Thymus (tissue), 11 donors: ENCODE data around the gene NRN1L. TPM values are rescaled to one million over a fixed set of nuclear protein-coding genes. Genes with fewer than 3 reads are reported as not detected.

Experiments used
- DNase-seq, 9 donors: peaks; one replicate each; pipeline ENCODE4 v3.0.0-alpha.2; 2013; ENCODE audit warnings: low spot score in 9 of 9, low read depth in 6 of 9, missing footprints in 1 of 9
- H3K27ac ChIP-seq, 2 donors: one replicate each; pipeline ENCODE4 v1.5.1; 2013; ENCODE audit warnings: control low read depth in 1 of 2, low read depth in 1 of 2, low read length in 1 of 2, mild to moderate bottlenecking in 1 of 2, moderate library complexity in 1 of 2
- H3K27me3 ChIP-seq, 2 donors: one replicate each; pipeline ENCODE4 v1.5.1; 2013; ENCODE audit warnings: low read length in 1 of 2; ENCODE audit not compliant: control insufficient read depth in 2 of 2, insufficient read depth in 1 of 2
- H3K36me3 ChIP-seq, 2 donors: one replicate each; pipeline ENCODE4 v1.5.1; 2013; ENCODE audit warnings: low read length in 1 of 2, mild to moderate bottlenecking in 1 of 2, moderate library complexity in 1 of 2; ENCODE audit not compliant: control insufficient read depth in 2 of 2, insufficient read depth in 2 of 2
- H3K4me1 ChIP-seq, 2 donors: one replicate each; pipeline ENCODE4 v1.5.1; 2013; ENCODE audit warnings: low read length in 2 of 2; ENCODE audit not compliant: control insufficient read depth in 2 of 2, insufficient read depth in 2 of 2
- H3K4me3 ChIP-seq, 2 donors: one replicate each; pipeline ENCODE4 v1.5.1; 2013; ENCODE audit warnings: low read length in 2 of 2, control low read depth in 1 of 2, mild to moderate bottlenecking in 1 of 2
- H3K9me3 ChIP-seq, 2 donors: one replicate each; pipeline ENCODE4 v1.5.1; 2013; ENCODE audit warnings: low read length in 1 of 2, mild to moderate bottlenecking in 1 of 2; ENCODE audit not compliant: control insufficient read depth in 2 of 2, insufficient read depth in 1 of 2
- WGBS: extraction: QIAGEN DNeasy Blood & Tissue Kit; methylation state at CpG from one replicate; pipeline ENCODE4 v1.1.7; 2013; 5-methylcytosine and 5-hydroxymethylcytosine counted together
- polyA plus RNA-seq: library from polyadenylated mRNA; stranded (reverse); fragments of 200-250 nt; gene quantifications from one replicate; pipeline ENCODE4 v1.2.3, GENCODE V29; 2013
- total RNA-seq: library from RNA; stranded (reverse); fragments of 120-200 nt; gene quantifications from one replicate; pipeline ENCODE4 v1.2.4, GENCODE V29; 2013
- donor health status: healthy.

Gene NRN1L
- total and polyA plus RNA-seq, 2 donors, result 0.28 to 5.6 TPM

DNA sequence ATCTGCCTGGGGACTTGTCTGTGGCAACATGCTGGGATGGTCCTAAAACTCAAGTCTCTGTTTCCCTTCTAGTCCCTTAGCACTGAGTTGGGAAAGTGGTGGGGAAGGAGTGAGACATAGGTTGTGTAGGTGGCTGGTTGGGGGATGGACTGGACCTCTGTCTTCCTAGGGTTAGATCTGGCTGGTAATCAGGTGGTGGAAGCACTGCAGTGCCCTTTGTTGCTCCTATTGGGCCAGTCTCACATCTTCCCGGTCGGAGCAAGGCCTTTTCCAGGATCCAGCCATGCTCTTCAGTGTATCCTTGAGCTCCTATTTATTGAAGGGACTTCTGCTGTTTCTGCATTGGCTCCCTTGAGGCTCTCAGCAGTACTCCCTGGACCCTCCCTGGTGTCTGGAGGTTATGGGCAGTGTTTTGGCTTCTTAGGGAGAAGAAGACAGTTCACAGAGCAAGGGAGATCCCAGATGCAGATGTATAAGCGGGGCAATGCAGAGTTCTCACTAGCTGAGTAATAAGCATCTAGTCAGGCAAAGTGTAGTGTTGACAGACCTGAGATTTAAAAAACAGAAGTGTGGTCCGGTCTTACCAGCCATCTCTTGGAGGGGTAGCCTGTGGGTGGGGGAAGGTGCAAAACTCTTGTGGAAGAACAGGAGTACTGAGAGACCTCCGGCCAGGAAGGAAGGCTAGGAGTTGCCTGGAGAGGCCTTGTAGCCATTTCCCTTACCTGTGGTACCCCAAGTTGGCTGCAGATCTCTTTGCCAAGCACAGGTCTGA lies 39.2 kb upstream of the NRN1L start:
- H3K9me3 ChIP-seq, result peaks cover 0 to 9% of the 10 kb centered on the region in 2 donors
- H3K36me3 ChIP-seq, result peaks cover 0 to 3% of the 10 kb centered on the region in 2 donors
- DNase-seq, result no peak
- H3K27ac ChIP-seq, result peak overlapping the region; percentile 52 to 97
- H3K4me3 ChIP-seq, result peak overlapping the region; percentile 86 to 94
- 88% methylated on average over 5 of the region's 5 CpGs for WGBS
- H3K4me1 ChIP-seq, result peaks cover 32 to 61% of the 10 kb centered on the region in 2 donors
- H3K27me3 ChIP-seq, result no peaks in the 10 kb centered on the region

DNA sequence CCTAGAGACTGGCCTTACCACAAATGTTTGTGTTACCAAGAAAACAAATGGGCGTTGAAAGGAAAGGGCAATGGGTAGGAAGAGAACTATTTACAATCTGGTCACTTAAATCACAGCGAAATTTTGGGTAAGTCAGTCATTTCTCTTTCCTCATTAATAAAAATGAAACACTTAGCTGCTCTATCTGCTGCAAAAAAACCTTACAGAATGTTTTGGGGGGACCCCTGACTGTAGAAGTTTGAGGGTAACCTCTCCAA lies 38.7 kb upstream of the NRN1L start:
- Histone ChIP-seq H3K27me3 (no peaks in the 10 kb centered on the region), H3K27ac (peak overlapping the region; percentile 89 to 97), H3K36me3 (peaks cover 0 to 3% of the 10 kb centered on the region in 2 donors), H3K4me1 (peaks cover 32 to 61% of the 10 kb centered on the region in 2 donors), H3K4me3 (peak overlapping the region; percentile 86 to 94), H3K9me3 (peaks cover 0 to 9% of the 10 kb centered on the region in 2 donors)
- DNase-seq, result no peak
- WGBS, result 33% methylated on average over 2 of the region's 2 CpGs

DNA sequence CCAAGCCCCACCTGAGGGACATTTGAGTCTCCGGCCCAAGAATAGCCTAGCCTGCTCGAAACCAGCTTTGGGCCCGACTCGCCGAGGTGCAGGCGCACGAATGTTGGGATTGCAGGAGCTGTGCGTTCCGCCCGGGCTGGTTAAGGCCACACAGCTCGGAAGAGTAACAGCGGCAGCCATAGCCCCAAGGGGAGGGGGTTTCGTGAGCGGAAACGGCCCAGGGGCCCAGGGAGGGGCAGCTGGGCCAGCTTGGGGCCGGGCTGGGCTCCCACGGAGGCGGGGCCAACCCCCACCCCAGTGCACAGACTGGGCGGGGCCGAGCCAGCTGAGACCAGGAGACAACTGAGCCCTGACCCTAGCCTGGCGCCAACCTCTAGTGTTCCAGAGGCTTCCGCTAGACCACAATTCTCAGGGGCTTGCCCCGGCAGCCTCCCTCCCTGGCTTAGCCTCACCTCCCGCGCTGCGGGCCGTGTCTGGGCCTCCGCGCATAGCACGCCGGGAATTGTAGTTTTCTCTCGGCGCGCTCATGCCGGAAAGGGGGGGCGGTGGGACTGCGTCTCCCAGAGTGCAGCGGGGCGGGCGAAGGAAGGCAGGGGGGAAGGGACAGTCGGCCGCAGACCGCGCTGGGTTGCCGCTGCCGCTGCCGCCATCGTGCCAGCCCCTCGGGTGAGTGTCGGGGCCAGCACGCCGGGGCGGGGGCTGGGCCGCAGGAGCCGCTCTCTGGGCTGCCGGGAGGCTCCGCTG lies 38.2 kb upstream of the NRN1L start, which contains the start of gene NUTF2:
NUTF2 (plus strand) TSS at position 614 of the 744 bp plus-strand sequence. CDS start 18,198 bp downstream, outside the sequence.
- Histone ChIP-seq H3K27ac (peak within 1 kb of the TSS; percentile 89 to 97), H3K4me1 (peaks cover 32 to 57% of the 10 kb centered on the region in 2 donors), H3K36me3 (peaks cover 0 to 3% of the 10 kb centered on the region in 2 donors), H3K4me3 (peak within 1 kb of the TSS; percentile 86 to 94), H3K9me3 (peaks cover 0 to 9% of the 10 kb centered on the region in 2 donors), H3K27me3 (no peaks in the 10 kb centered on the region)
- WGBS, result under 1% methylated on average over 57 of the region's 57 CpGs
- peak; percentile 83 to 99 (median 96) for DNase-seq

- Histone ChIP-seq H3K4me3 (peak within 1 kb of the TSS; percentile 86 to 94), H3K27me3 (no peaks in the 10 kb centered on the region), H3K27ac (peak within 1 kb of the TSS; percentile 89 to 97), H3K36me3 (peaks cover 0 to 3% of the 10 kb centered on the region in 2 donors), H3K9me3 (peaks cover 0 to 9% of the 10 kb centered on the region in 2 donors), H3K4me1 (peaks cover 32 to 54% of the 10 kb centered on the region in 2 donors)
- whole genome bisulfite sequencing, result under 1% methylated on average over 62 of the region's 62 CpGs
- DNase-seq, result no peak
These were observed 37.4 kb upstream of the NRN1L start, which contains the start of gene CENPT for GRCh38 chr16:67847064-67847861. Gene CENPT, minus strand, starts transcription at chr16:67847693. Its CDS starts 13,834 bp downstream, at chr16:67833859.

DNA sequence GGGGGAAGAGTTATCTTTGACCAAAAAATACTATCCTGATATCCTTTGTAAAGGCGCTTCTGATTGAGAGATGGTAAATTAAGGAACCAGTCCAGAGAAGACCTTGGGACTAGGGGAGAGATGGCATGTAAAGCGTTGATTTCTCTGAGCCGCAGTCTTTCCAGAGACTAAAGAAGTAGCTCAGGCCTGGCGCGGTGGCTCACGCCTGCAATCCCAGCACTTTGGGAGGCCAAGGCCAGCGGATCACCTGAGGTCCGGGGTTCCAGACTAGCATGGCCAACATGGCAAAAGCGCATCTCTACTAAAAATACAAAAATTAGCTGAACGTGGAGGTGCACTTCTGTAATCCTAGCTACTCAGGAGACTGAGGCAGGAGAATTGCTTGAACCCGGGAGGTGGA lies 36.6 kb upstream of the NRN1L start:
- WGBS, result 98% methylated on average over 11 of the region's 11 CpGs
- Histone ChIP-seq H3K4me3 (peak overlapping the region; percentile 2 to 94), H3K4me1 (peaks cover 32 to 50% of the 10 kb centered on the region in 2 donors), H3K27me3 (no peaks in the 10 kb centered on the region), H3K27ac (no peak overlapping the region), H3K36me3 (peaks cover 0 to 3% of the 10 kb centered on the region in 2 donors), H3K9me3 (peaks cover 0 to 9% of the 10 kb centered on the region in 2 donors)
- no peak for DNase-seq

DNA sequence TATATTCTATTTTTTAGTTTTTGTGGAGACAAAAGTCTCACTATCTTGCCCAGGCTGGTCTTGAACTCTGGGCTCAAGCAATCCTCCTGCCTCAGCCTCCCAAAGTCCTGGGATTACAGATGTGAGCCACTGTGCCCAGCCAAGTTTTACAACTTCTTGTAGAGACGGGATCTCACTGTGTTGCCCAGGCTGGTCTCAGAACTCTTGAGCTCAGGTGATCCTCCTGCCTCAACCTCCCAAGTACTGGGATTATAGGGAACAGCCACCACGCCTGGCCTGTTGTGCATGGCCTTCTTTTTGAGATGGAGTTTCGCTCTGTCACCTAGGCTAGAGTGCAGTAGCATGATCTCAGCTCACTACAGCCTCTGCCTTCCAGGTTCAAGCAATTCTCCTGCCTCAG lies 31.0 kb upstream of the NRN1L start:
- Histone ChIP-seq H3K4me3 (no peak overlapping the region), H3K9me3 (no peaks in the 10 kb centered on the region), H3K36me3 (peaks cover 2 to 4% of the 10 kb centered on the region in 2 donors), H3K27ac (no peak overlapping the region), H3K27me3 (no peaks in the 10 kb centered on the region), H3K4me1 (peaks cover 0 to 5% of the 10 kb centered on the region in 2 donors)
- 96% methylated on average over 3 of the region's 3 CpGs for WGBS
- DNase-seq, result no peak

GRCh38 chr16:67855789-67856188 lies 28.9 kb upstream of the NRN1L start:
- Histone ChIP-seq H3K9me3 (no peaks in the 10 kb centered on the region), H3K36me3 (peaks cover 3 to 10% of the 10 kb centered on the region in 2 donors), H3K27ac (no peak overlapping the region), H3K4me1 (peaks cover 0 to 2% of the 10 kb centered on the region in 2 donors), H3K27me3 (no peaks in the 10 kb centered on the region), H3K4me3 (no peak overlapping the region)
- DNase-seq, result no peak
- WGBS, result 90% methylated on average over 10 of the region's 10 CpGs

DNA sequence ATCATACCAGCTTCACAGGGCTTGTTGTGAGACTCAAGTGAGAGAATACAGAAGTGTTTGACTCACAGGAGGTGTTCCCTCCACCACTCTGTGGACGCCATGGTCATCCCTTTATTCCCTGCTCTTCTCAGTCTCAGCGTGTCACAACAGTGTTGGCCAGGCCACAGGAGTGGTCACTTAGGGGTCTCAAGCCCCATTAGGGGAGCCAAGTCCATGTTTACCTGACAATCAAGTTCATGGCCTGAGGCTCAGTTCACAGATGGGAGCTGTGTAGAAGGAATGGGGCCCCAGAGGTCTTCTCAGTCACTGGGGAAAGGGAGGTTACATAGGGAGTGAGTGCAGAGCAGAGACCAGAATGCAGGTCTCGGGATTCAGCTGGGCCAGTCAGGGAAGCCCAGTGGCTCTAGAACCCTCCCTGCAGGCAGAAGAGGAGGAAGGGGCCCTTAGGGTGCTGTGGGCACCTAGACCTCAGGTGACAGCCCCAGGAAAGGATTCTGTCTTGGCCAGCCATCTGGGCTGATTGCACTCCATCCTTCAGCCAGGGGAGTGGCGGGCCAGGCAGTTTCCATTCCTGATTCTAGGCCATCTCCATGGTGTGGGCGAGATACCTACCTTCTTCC lies 27.6 kb upstream of the NRN1L start:
- H3K36me3 ChIP-seq, result peaks cover 13 to 17% of the 10 kb centered on the region in 2 donors
- DNase-seq, result no peak
- peaks cover 0 to 2% of the 10 kb centered on the region in 2 donors for H3K4me1 ChIP-seq
- H3K27me3 ChIP-seq, result no peaks in the 10 kb centered on the region
- H3K9me3 ChIP-seq, result no peaks in the 10 kb centered on the region
- 97% methylated on average over 5 of the region's 5 CpGs for WGBS
- H3K27ac ChIP-seq, result no peak overlapping the region
- no peak overlapping the region for H3K4me3 ChIP-seq
